HG03095 (cell line): ENCODE data around the gene SDCCAG8.

Experiments
- ATAC-seq: cut with Tn5 transposase; IDR thresholded peaks from one replicate; pipeline ENCODE4 v1.9.1; 2021; ENCODE audit warnings: moderate library complexity; ENCODE audit not compliant: unreplicated experiment

The SDCCAG8 gene

DNA sequence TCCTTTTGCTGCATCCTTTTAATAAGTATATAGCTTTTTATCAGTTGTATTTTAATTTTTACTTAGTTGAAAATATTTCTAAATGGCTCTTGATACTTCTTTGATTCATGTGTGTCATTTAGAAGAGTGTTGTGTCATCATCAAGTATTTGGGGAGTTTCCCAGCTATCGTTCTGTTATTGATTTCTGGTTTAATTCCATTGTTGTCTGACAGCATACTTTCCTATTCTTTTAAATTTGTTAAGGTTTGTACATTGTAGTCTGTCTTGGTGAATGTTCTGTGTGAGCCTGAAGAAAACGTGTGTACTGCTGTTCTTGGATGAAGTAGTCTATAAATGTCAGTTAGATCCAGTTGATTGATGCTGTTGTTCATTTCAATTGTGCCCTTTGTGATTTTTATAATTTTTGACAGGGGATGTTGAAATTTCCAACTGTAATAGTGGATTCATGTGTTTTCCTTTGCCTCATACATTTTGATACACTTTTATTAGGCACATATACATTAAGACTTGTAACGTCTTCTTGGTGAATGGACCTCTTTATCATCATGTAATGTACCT is 24.8 kb downstream of the SDCCAG8 start:
- no peak for ATAC-seq

DNA sequence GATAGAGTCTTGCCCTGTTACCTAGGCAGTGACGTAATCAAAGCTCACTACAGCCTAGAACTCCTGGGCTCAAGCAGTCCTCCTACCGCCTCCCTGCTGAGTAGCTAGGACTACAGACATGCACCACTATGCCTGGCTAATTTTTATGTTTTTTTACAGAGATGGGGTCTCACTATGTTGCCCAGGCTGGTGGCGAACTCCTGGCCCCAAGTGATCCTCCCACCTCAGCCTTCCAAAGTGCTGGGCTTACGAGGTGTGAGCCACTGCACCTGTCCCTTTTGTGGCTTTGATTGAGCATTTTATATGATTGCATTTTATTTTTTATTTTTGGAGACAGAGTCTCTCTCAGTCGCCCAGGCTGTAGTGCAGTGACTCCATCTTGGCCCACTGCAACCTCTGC is 25.8 kb downstream of the SDCCAG8 start:
- no peak for ATAC-seq

DNA sequence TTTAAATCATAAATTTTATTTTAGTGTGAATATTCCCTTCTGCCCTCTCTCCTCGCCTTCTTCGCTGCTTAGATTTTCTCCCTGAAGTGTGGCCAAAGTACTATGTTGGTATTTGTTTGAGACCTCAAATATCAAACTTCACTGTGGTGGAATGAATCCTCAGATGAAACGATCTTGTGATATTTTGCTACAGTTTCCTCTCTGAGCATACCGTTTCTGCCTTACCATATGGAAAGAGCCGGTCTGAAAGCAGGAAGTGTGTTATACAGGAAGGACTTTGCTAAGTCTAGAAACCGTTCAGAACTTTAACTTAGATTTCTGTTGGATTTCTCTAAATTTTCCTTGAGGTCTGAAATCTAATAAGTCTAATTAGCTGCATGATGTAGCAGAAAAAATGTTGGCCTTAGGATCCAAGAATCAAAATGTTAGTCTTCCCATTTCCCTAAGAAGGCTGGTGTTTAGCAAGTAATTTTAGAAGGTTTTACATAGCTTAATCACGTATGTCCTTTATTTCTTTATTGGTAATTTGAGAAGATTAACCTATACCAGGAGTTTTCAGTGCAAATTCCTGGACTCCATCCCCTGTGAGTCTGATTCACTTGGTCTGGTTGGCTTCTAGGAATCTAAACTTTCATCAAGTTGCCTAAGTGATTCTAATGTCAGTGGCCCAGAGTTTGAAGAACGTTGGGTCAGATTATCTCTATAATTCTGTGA is 30.7 kb downstream of the SDCCAG8 start:
- ATAC-seq: no peak

DNA sequence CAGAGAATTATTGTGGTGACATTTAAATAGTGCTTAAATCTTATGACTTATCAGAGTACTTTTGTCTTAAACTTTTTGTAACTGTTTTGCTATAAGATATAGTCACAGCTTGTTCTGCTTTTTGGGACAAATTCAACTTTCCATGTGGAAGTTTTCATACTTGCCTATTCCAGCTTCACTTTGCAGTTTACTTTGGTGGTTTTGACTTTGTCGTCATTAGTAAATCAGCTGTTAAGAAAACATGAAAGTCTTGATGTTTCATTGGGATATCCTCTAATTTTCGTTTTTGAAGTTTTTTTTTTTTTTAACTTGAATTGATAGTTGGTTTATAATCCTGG is 31.3 kb downstream of the SDCCAG8 start:
- no peak for ATAC-seq

DNA sequence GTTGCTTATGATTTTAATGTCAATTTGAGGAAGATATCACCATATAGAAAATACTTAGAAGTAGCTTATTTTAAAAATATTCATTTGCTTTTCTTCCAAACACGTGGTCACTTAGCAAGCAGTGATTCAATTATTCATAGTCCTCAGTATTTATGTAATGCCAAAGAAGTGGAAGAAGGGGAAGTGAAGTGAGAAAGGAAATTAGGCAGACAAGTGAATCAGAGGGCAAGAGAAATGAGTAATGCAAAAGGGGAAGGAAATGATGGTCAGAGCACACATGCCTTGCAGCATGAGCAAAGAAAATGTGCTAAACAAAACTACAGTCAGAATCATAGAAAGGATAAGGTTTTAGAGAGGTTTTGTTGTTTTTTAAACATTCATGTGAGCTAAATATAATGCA is 31.8 kb downstream of the SDCCAG8 start:
- ATAC-seq: peak; percentile 92

DNA sequence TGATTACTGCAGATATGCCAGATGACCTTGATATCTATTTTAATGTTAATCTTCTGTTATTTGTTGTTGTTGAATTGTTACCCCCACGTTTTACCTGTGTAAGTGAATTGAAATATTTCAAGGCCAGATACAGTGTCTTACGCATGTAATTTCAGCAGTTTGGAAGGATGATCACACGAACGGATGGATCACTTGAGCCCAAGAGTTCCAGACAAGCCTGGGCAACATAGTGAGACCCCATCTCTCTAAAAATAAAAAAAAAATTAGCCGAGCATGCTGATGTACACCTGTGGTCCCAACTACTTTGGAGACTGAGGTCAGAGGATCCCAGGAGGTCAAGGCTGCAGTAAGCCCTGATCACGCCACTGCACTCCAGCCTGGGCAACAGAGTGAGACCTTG is 32.2 kb downstream of the SDCCAG8 start:
- ATAC-seq: no peak

DNA sequence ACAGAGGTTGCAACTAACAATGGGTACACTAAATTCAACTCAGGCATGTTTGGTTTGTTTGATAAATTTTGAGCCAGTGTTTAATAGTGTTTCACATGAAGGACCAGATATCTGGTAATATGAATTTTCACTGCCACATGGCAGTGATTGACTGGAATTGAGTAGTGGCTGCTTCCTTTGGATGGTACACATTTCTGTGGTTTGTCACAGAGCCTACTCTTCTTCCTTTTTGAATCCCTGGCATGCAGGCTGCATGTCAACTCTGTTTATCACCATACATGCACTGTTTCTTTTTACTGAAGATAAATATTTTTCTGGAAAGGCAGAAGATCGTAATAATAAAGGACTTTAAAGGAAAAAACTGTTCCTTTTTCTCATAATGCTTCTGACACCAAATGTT is 35.5 kb downstream of the SDCCAG8 start:
- no peak for ATAC-seq

DNA sequence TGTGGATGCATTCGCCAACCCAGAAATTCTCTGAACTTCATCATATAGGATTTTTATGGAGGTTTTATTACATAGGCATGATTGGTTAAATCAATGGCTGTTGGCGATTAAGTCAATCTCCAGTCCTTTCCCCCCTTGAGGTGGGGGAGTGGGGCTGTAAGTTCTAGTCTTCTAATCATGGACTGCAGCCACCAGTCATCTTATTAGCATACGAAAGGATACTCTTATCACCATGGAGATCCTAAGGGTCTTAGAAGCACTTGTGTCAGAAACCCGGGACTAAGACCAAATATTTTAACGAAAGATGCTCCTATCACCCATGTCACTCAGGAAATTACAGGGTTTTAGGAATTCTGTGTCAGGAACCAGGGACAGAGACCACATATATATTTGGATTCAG is 36.3 kb downstream of the SDCCAG8 start:
- no peak for ATAC-seq

DNA sequence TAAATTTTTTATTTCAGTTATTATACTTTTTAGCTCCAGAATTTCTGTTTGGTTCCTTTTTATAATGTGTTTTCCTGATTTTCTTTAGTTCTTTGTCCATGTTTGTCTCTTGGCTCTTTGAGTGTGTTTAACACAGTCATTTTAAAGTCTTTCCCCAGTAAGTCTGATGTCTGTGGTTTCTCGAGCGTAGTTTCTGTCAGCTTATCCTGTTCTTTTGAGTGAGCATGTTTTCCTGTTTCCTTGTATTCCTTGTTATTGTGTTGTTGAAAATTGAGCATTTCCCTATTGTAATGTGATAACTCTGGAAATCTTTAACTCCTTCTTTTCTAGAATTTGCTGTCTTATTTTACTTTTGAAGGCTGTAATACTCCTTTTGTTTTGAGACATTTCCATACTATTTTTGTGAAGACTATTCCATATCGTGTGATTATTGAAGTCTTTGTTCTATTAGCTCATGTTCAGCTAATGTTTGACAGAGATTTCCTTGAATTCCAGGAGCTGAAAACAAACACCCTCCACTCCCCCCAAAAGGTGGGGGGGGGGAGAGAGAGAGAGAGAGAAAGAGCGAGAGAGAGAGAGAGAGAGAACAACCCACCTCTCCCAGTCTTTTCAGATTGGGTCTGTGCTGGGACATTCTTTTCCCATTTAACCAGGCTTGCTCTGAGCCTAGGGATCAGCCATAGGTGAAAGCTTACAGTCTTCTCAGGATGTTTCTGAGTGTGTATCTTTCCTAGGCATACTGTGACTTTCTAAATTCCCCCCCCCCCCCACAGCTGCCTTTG is 38.3 kb downstream of the SDCCAG8 start:
- ATAC-seq: no peak

DNA sequence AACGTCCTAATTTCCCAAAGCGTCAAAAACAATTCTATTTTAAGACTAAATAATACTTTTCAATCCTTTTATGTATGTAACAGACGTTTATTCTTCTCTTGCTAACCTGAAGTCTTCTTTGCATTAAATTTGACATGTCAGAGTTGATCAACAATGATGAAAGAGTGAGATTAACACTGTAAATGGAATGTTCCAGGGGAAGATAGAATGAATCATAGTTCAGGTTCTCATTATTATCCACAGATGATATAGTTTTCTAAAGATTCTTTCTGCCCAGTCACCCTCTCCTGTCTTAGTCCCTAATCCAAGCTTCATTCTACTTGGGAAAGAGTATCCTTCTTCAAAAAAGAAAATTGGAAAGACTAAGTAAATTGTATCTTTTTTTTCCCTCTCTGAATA is 38.9 kb downstream of the SDCCAG8 start:
- no peak for ATAC-seq

DNA sequence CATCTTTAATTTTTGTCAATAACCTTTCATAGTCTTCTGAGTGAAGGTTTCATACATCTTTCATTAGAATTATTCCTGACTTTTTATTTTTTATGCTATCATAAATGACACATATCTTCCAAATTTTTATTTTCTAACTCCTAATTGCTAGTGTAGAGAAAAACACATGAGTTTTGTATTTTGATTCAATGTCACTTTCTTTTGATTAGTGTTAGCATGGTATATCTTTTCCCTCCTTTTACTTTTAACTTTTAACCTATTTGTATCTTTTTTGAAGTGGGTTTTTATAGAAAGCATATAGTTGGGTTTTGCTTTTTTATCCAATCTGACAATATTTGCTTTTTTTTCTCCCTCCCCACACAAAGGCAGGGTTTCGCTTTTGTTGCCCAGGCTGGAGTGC is 43.2 kb downstream of the SDCCAG8 start:
- ATAC-seq: no peak

DNA sequence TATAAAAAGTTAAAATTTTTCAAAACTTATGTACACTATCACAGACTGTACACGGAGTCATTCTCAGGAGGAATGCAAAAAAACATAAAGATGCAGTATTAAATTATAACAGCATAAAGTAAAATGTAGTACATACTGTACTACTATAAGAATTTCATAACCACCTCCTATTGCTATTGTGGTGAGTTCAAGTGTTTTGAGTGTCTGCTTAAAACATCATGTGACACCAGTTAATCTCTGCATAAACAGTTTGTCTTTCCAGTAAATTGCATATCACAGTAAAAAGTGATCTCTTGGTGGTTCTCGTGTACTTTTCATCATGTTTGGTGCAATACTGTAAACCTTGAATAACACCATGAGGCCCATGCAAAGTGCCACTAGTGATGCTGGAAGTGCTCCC is 45.2 kb downstream of the SDCCAG8 start:
- ATAC-seq: no peak

DNA sequence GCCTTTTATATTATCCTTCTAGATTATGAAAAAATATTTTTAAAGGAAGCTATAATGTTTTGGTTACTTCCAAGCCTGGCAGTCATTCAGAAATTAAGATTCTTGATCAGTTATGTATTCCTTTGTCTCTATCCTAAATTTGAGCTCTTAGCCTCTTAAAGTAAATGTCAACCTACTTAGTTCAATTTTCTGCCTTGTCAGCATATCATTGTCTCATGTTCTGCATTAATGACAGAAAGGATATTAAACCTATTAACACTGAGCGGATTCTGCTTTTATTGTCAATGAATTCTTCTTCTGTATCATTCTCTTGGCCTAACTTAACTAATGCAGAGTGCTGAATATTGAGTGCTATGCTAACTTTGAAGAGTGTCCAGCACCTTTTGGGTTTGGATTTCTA is 56.0 kb downstream of the SDCCAG8 start:
- ATAC-seq: no peak

DNA sequence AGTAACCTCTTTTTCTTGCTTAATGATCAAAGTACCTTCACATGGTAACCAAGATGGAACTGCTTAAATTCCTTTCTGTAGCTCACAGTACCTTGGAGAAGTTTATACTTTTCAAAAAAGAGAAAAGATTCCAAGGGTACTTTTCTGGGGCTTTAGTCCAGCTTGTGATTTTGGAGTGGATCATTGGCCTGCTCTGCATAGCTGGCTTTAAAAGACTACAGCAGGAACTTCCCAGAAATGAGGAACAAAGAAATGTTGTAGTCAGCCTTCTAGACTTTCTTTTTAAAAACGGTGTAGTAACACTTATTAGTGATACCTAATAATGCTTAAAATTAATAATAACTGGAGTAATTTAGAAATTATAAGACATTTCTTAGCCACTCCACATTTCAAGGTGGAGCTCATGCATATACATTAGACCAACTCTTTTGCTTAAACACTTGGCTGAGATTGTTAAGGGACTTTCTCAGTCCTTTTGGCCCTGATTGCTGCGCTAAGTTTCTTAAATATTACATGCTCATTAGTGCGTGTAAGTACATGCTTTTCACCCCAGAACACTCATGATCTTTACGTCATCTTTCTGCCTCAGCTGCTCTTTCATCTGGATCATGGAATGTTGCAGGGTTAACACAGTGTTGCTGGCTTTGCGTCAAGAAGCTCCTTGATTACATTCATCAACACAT is 57.3 kb downstream of the SDCCAG8 start:
- ATAC-seq: peak; percentile 37

DNA sequence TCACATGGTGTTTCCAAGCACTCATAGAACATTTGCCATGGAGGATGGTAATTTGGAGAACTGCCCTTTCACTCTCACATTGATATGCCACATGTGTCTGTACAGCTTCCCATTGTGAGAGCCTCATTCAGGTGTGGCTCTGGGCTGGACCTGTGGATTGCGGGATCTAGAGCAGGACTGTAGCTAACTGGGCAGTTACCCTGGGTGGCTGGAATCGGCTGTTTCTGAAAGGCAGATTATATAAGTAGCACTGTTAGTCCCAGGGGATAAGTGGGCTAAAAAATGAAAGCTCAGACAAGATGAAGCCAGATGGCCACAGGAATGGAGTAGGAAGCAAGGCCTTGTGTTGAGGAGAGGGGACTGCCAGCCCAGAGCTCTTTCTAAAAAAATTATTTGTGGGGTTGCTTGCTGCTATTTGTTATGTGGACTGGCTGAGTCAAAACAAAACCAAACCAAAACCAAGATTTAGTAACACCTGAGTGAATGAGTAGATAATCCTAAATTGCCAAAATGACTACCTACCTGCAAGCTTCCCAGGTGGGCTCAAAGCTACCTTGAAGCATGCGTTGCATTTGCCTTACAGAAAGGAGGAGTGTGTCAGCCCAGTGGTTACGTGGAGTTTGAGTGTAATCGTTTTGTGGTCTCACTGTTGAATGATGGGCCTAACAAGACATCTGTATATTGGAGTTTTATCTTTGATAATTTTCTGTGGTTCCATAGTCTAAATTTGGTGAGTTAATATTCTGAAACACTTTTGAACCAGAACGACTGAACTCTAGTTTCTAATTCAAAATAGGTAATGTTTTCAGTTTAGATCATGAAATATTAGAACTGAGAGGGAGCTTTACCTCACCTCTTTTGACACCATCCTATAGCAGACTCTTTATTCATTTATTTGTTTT is 58.0 kb downstream of the SDCCAG8 start:
- peak; percentile 68 for ATAC-seq

DNA sequence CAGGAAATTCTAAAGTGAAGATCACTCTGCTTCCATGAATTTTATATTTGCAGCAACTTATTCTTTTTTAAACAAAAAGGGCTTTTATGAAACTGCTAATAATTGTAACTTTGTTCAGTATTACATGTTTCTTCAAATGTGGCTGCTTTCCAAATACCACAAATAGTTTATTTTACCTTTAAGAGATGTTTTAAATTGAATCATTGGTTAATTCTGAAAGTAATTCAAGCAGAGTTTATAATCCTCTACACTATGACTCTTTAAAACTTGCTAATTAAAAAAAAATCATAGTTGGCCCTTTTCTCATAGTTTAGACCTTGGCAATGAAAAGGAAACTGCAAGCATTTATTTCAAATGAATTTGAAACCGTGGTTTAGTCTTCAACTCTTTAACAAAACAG is 59.6 kb downstream of the SDCCAG8 start:
- no peak for ATAC-seq

DNA sequence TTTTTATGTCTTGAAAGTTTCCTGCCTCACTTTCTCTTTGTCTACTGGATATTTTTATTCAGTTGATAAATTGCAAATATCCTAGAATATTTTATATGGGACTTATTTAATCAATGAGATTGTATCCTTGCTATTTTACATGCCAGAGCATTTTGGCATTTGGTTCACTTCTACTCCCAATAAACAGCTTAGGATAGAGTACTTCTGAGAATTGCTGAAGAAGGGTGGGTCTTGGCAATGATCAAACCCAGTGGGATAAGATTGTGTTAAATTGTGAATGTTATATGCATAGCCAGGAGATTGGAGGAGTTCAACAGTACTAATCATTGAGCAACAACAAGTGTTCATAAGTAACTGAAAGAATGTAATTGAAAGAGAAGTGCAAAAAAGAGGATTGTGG is 60.1 kb downstream of the SDCCAG8 start:
- no peak for ATAC-seq

DNA sequence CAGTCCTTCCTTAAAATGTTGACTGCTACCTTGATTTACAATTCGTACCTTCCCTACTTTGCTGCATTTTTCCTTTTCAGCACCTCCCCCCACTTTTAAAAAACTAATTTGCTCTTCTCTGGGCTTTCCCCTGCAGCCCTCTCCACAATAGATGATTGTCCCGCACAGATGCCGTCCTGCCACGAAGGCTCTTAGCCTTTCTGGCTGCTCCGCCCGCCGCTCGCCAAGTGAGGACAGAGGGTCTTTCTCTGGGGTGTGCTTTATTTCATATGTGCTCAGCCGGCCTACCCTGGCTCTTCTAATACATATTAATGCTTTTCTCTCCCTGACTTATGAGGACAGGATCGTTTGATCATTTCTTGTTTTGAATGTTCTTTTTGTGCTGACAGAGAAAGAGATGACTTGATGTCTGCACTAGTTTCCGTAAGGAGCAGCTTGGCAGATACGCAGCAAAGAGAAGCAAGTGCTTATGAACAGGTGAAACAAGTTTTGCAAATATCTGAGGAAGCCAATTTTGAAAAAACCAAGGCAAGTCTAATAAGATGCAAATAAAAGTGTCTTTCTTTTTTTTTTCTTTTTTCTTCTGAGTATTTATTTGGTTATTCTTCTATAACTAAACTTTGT is 60.6 kb downstream of the SDCCAG8 start:
- no peak for ATAC-seq

DNA sequence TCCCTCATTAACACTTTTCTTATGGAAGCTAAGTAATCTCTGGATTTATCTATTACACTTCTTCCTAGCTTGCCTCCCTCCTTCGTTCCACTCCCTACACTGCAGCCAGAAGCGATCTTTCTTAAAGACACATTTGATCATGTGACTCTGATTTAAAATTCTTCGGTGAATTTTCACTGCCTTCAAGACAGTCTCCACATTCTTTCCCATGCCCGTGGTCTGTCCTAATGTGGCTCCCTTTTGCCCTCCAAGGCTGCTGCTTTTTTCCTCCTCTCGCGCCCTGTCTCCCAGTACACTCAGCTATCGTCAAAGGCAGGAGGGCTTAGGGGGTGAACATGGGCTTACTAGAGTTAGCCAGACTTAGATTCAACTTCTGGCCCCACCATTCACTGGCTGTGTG is 64.4 kb downstream of the SDCCAG8 start:
- no peak for ATAC-seq

DNA sequence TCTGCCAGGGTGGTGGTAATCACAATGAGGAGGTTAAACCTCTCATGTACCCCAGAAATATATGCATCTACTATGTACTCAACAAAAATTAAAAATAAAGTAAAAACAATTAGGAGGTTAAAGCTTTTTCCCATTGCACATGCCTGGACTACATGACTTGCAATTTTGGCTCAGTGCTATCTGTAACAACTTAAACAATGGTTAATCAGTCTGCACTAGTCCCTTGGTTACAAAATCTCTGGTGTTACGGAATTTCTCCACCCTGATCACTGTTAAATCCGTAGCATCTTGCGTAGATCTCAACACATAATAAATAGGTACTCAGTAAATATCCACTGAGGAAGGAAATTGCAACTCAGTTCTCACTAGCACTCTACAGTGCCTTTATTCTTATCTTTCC is 66.5 kb downstream of the SDCCAG8 start:
- ATAC-seq: no peak
